GM12878 (cell line): ENCODE results near the gene DDX49. TPM values are rescaled to one million over a fixed set of nuclear protein-coding genes. Genes with fewer than 3 reads are reported as not detected.
"Not testable (repeated sequence)": the region's sequence is repeated elsewhere in the genome, so short reads cannot be mapped to it uniquely, and the experiment has no call there.

Source experiments
- ATAC-seq: fragments of 200-7000 bp; cut with Tn5 transposase; 3 replicates; pipeline ENCODE4 v1.9.1; 2020; ENCODE audit warnings: mild to moderate bottlenecking, moderate library complexity
- BruUV-seq: library from RNA; stranded (reverse); fragments of 400-500 nt; replicated peaks from 2 replicates; lab custom pipeline; 2021; lab: Mats Ljungman, UMichigan
- CTCF ChIA-PET: fragments of 300-600 bp; sonication (Branson Sonifier 250); formaldehyde crosslinking; extraction: SDS; loops from one replicate; lab custom pipeline; 2021; ENCODE audit warnings: inconsistent platforms; lab: Yijun Ruan, JAX
- POLR2A ChIA-PET: fragments of 350-600 bp; formaldehyde crosslinking; extraction: SDS; loops from one replicate; lab custom pipeline; 2021; ENCODE audit warnings: inconsistent platforms; lab: Charles Lee
- RAD21 ChIA-PET: fragments of 300-600 bp; sonication (Branson Sonifier 250); formaldehyde crosslinking; loops from one replicate; lab custom pipeline; 2023; ENCODE audit warnings: antibody characterized with exemption; ENCODE audit not compliant: unreplicated experiment; lab: Charles Lee
- SMC1A ChIA-PET: fragments of 300-600 bp; sonication (Branson Sonifier 250); formaldehyde crosslinking; loops from one replicate; lab custom pipeline; 2023; ENCODE audit not compliant: unreplicated experiment, uncharacterized antibody; lab: Charles Lee
- DNase-seq: peaks from one replicate; pipeline ENCODE4 v3.0.0-alpha.2; 2011; ENCODE audit warnings: low read depth, low spot score
- FAIRE-seq: peaks from 3 replicates; lab custom pipeline; 2011; peaks lifted over from hg19 to GRCh38; lab: Jason Lieb, UNC
- H2AFZ ChIP-seq: 2 replicates; pipeline ENCODE4 v1.6.0; 2011; ENCODE audit warnings: low read depth, low read length, control low read depth; ENCODE audit not compliant: control insufficient read depth
- H3K27ac ChIP-seq: 2 replicates; pipeline ENCODE4 v1.5.1; 2011; ENCODE audit warnings: control low read depth; ENCODE audit not compliant: control insufficient read depth, insufficient read depth
- H3K27me3 ChIP-seq, 2 experiments: replicated peaks in 1 of 2; 2 replicates each; pipeline versions ENCODE4 v1.6.0 to v1.6.1; 2011; ENCODE audit warnings: low read length in 1 of 2; ENCODE audit not compliant: control insufficient read depth in 2 of 2, insufficient read depth in 2 of 2
- H3K36me3 ChIP-seq, 2 experiments: 2 replicates each; pipeline ENCODE4 v1.5.1; 2011; ENCODE audit warnings: low read length in 1 of 2; ENCODE audit not compliant: control insufficient read depth in 2 of 2, insufficient read depth in 2 of 2
- H3K4me1 ChIP-seq: 2 replicates; pipeline ENCODE4 v1.6.1; 2011; ENCODE audit warnings: mild to moderate bottlenecking, low read length, moderate library complexity, mixed read lengths; ENCODE audit not compliant: control insufficient read depth, insufficient read depth
- H3K4me2 ChIP-seq: 2 replicates; pipeline ENCODE4 v1.6.0; 2011; ENCODE audit warnings: control low read depth; ENCODE audit not compliant: control insufficient read depth, insufficient read depth
- H3K4me3 ChIP-seq: fragments of 200-600 bp; sonication (generic); 2 replicates; pipeline ENCODE4 v1.5.1; 2016
- H3K79me2 ChIP-seq: 2 replicates; pipeline ENCODE4 v1.6.0; 2011; ENCODE audit warnings: low read length; ENCODE audit not compliant: control insufficient read depth, insufficient read depth
- H3K9ac ChIP-seq: 2 replicates; pipeline ENCODE4 v1.8.0; 2011; ENCODE audit warnings: low read length, control low read depth, mixed read lengths; ENCODE audit not compliant: control insufficient read depth, insufficient read depth
- H3K9me3 ChIP-seq: replicated peaks from 3 replicates; pipeline ENCODE4 v1.5.1; 2011; ENCODE audit warnings: mild to moderate bottlenecking, low read length; ENCODE audit not compliant: control insufficient read depth, insufficient read depth
- H4K20me1 ChIP-seq: 2 replicates; pipeline ENCODE4 v1.6.0; 2011; ENCODE audit not compliant: control insufficient read depth, insufficient read depth
- HDGF ChIP-seq: fragments of 450-650 bp; IDR thresholded peaks from 2 replicates; pipeline ENCODE4 v1.6.1; 2016; ENCODE audit warnings: antibody characterized with exemption
- MEF2A ChIP-seq: IDR thresholded peaks from 2 replicates; pipeline ENCODE4 v1.6.1; 2011; ENCODE audit warnings: low read depth, mild to moderate bottlenecking, low read length, moderate library complexity; ENCODE audit not compliant: insufficient read depth
- NR2F1 ChIP-seq: fragments of 450-650 bp; conservative IDR thresholded peaks from 2 replicates; pipeline ENCODE4 v1.6.1; 2017; ENCODE audit warnings: mild to moderate bottlenecking
- RAD51 ChIP-seq: fragments of 450-650 bp; IDR thresholded peaks from 2 replicates; pipeline ENCODE4 v1.6.1; 2016; ENCODE audit warnings: moderate library complexity, mild to moderate bottlenecking, inconsistent platforms
- SIN3A ChIP-seq: IDR thresholded peaks from 2 replicates; pipeline ENCODE4 v1.6.1; 2012; ENCODE audit warnings: low read depth, low read length, improper control_type of control experiment
- SUPT20H ChIP-seq: IDR thresholded peaks from 2 replicates; pipeline ENCODE4 v1.6.1; 2011; ENCODE audit warnings: low read depth, mild to moderate bottlenecking, low read length, moderate library complexity, borderline replicate concordance; ENCODE audit not compliant: control insufficient read depth
- WGBS: methylation state at CpG from one replicate; pipeline ENCODE4 v1.1.6; 2016; ENCODE audit warnings: low lambda C conversion rate; ENCODE audit not compliant: insufficient replicate concordance, insufficient coverage; ENCODE audit errors: missing lambda C conversion rate; 5-methylcytosine and 5-hydroxymethylcytosine counted together
- in situ Hi-C: fragments of 300-500 bp; cut with MboI; formaldehyde crosslinking; loops from 9 replicates; pipeline ENCODE4 v1.14.3; 2018; ENCODE audit warnings: mixed read lengths
- intact Hi-C: fragments of 100-400 bp; cut with micrococcal nuclease; formaldehyde crosslinking; loops from one replicate; pipeline ENCODE4 v1.14.2; 2022; ENCODE audit not compliant: unreplicated experiment
- polyA plus RNA-seq, 11 experiments: library from polyadenylated mRNA; depleted of rRNA in 4 of 11; unstranded in 6 of 11; stranded (reverse) in 5 of 11; fragments of >200 nt; fragmentation: Nextera tagmentation in 4 of 11; fragmentation: Illumina TruSeq in 1 of 11; extraction: Ambion mirVana in 4 of 11; extraction: Trizol in 1 of 11; gene quantifications; 1 replicate in 1 of 11; 2 replicates in 10 of 11; pipeline versions ENCODE4 v1.2.1 to v1.2.3, GENCODE V29; 2011 to 2016; ENCODE audit warnings: inconsistent platforms in 2 of 11, missing spikeins in 2 of 11, low read depth in 1 of 11
- total RNA-seq, 4 experiments: library from RNA; depleted of rRNA in 3 of 4; stranded (reverse); fragments of >200 nt in 3 of 4; fragmentation: Illumina TruSeq in 1 of 4; extraction: Trizol in 1 of 4; gene quantifications; 2 replicates each; pipeline versions ENCODE4 v1.2.1 to v1.2.3, GENCODE V29; 2013 to 2021
- TF ChIP-seq, protein P1 (sequence below): IDR thresholded peaks from 2 replicates; pipeline ENCODE4 v1.6.1; 2011; ENCODE audit warnings: low read depth, low read length, improper control_type of control experiment, borderline replicate concordance
- TF ChIP-seq, protein P2 (sequence below): fragments of 450-650 bp; IDR thresholded peaks from 2 replicates; pipeline ENCODE4 v1.6.1; 2016; ENCODE audit warnings: mild to moderate bottlenecking
- TF ChIP-seq, protein P3 (sequence below): fragments of 450-650 bp; IDR thresholded peaks from 2 replicates; pipeline ENCODE4 v1.6.1; 2018; ENCODE audit warnings: mild to moderate bottlenecking, low read depth, moderate library complexity; ENCODE audit not compliant: partially characterized antibody

DDX49 gene
- total and polyA plus RNA-seq, 10 of the 15 experiments (the other 5 are each of a cell fraction or from before 2014, with no cell fraction given): 0.58 to 102 (median 48.1) TPM

DNA sequence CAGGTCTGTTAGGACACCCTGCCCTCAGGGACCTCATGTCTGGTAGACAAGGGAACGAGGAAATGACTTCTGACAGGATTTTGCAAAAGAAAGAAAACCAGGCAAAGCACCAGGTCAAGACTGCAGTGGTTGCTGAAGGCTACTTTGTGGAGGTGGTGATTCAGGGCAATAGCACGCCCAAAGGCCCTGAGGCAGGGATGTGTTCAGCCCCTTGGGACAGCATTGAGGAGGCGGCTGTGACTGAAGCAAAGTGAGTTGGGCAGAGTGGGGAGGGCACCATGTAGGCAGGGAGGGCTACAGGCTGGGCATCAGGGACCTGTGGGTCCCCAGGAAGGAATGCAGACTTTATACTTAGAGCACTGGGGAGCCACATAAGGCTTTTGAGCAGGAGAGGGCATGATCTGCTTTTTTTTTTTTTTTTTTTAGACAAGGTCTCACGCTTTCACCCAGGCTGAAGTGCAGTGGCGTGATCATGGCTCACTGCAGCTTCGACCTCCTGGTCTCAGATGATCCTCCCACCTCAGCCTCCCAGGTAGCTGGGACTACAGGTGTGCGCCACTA lies 32.3 kb downstream of the DDX49 start (continued):
- TF ChIP-seq, protein P1, sequence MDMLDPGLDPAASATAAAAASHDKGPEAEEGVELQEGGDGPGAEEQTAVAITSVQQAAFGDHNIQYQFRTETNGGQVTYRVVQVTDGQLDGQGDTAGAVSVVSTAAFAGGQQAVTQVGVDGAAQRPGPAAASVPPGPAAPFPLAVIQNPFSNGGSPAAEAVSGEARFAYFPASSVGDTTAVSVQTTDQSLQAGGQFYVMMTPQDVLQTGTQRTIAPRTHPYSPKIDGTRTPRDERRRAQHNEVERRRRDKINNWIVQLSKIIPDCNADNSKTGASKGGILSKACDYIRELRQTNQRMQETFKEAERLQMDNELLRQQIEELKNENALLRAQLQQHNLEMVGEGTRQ: no peak
- no peak for TF ChIP-seq SUPT20H
- TF ChIP-seq NR2F1: no peak
- TF ChIP-seq RAD51: no peak
- TF ChIP-seq HDGF: no peak
- no peak for TF ChIP-seq MEF2A
- TF ChIP-seq, protein P2, sequence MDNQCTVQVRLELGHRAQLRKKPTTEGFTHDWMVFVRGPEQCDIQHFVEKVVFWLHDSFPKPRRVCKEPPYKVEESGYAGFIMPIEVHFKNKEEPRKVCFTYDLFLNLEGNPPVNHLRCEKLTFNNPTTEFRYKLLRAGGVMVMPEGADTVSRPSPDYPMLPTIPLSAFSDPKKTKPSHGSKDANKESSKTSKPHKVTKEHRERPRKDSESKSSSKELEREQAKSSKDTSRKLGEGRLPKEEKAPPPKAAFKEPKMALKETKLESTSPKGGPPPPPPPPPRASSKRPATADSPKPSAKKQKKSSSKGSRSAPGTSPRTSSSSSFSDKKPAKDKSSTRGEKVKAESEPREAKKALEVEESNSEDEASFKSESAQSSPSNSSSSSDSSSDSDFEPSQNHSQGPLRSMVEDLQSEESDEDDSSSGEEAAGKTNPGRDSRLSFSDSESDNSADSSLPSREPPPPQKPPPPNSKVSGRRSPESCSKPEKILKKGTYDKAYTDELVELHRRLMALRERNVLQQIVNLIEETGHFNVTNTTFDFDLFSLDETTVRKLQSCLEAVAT: no peak
- TF ChIP-seq, protein P3, sequence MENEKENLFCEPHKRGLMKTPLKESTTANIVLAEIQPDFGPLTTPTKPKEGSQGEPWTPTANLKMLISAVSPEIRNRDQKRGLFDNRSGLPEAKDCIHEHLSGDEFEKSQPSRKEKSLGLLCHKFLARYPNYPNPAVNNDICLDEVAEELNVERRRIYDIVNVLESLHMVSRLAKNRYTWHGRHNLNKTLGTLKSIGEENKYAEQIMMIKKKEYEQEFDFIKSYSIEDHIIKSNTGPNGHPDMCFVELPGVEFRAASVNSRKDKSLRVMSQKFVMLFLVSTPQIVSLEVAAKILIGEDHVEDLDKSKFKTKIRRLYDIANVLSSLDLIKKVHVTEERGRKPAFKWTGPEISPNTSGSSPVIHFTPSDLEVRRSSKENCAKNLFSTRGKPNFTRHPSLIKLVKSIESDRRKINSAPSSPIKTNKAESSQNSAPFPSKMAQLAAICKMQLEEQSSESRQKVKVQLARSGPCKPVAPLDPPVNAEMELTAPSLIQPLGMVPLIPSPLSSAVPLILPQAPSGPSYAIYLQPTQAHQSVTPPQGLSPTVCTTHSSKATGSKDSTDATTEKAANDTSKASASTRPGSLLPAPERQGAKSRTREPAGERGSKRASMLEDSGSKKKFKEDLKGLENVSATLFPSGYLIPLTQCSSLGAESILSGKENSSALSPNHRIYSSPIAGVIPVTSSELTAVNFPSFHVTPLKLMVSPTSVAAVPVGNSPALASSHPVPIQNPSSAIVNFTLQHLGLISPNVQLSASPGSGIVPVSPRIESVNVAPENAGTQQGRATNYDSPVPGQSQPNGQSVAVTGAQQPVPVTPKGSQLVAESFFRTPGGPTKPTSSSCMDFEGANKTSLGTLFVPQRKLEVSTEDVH: no peak
- no peak for TF ChIP-seq SIN3A

DNA sequence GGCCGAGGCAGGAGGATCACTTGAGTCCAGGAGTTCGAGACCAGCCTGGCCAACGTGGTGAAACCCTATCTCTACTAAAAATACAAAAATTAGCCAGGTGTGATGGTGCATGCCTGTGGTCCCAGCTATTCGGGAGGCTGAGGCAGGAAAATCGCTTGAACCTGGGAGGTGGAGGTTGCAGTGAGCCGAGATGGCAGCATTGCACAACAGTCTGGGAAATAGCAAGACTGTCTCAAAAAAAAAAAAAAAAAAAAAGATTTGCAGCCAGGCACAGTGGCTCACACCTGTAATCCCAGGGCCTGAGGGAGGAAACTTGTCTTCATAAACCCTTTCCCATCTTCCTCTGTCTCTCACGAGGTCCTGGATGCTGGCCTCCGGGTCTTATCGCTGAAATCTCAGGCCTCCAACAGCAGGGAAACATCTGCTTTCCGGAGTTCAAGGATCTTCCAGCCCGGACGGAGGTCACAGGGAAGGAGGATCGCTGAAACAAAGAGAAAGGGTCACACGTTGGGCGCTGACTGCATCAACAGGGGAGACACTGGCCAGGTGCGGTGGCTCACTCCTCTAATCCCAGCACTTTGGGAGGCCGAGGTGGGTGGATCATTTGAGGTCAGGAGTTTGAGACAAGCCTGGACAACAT lies 33.0 kb downstream of the DDX49 start:
- H2AFZ ChIP-seq, ATAC-seq, RAD21 ChIA-PET, in situ Hi-C loops, FAIRE-seq, intact Hi-C loops, SMC1A ChIA-PET, H3K27ac ChIP-seq, H3K27me3 ChIP-seq, POLR2A ChIA-PET, H4K20me1 ChIP-seq, H3K4me1 ChIP-seq, CTCF ChIA-PET, H3K36me3 ChIP-seq, H3K79me2 ChIP-seq, DNase-seq, H3K4me2 ChIP-seq, H3K4me3 ChIP-seq, BruUV-seq, H3K9me3 ChIP-seq, H3K9ac ChIP-seq: not testable (repeated sequence)
- 41% methylated on average over 17 of the region's 17 CpGs for WGBS
